HepG2 (cell line): ENCODE measurements around the gene PDE6H. TPM values are rescaled to one million over a fixed set of nuclear protein-coding genes. Genes with fewer than 3 reads are reported as not detected.

ENCODE experiments used
- ATAC-seq: fragments of 200-7000 bp; cut with Tn5 transposase; 3 replicates; pipeline ENCODE4 v1.9.1; 2020; ENCODE audit warnings: mild to moderate bottlenecking, moderate library complexity
- BruUV-seq: library from RNA; stranded (reverse); fragments of 400-500 nt; replicated peaks from 2 replicates; lab custom pipeline; 2021; lab: Mats Ljungman, UMichigan
- CTCF ChIA-PET: fragments of 300-600 bp; formaldehyde crosslinking; extraction: SDS; loops from one replicate; lab custom pipeline; 2021; ENCODE audit warnings: low total read pairs, inconsistent platforms, low intra/inter-chr PET ratio; lab: Yijun Ruan, JAX
- POLR2A ChIA-PET: fragments of 350-600 bp; sonication (Branson Sonifier 250); formaldehyde crosslinking; loops from one replicate; lab custom pipeline; 2020; ENCODE audit warnings: antibody characterized with exemption, inconsistent platforms; lab: Yijun Ruan, JAX
- DNase-seq: peaks from one replicate; pipeline ENCODE4 v3.0.0-alpha.2; 2015; ENCODE audit warnings: low spot score
- FAIRE-seq: peaks from 3 replicates; lab custom pipeline; 2011; peaks lifted over from hg19 to GRCh38; lab: Jason Lieb, UNC
- H2AFZ ChIP-seq: one replicate; pipeline ENCODE4 v1.6.1; 2011; ENCODE audit warnings: low read length, inconsistent platforms
- H3K27ac ChIP-seq: fragments of 300-600 bp; 3 replicates; pipeline ENCODE4 v1.8.0; 2011; ENCODE audit warnings: mixed run types, mild to moderate bottlenecking, mixed read lengths, low read length, inconsistent platforms; ENCODE audit not compliant: insufficient read depth; ENCODE audit errors: extremely low read length
- H3K27me3 ChIP-seq, 2 experiments: fragments of 200-600 bp in 1 of 2; 2 replicates in 1 of 2; 3 replicates in 1 of 2; pipeline versions ENCODE4 v1.6.0 to v1.8.0; 2011; ENCODE audit warnings: low read length in 2 of 2, mild to moderate bottlenecking in 2 of 2, moderate library complexity in 2 of 2, inconsistent platforms in 1 of 2; ENCODE audit not compliant: insufficient read depth in 2 of 2, control insufficient read depth in 1 of 2
- H3K36me3 ChIP-seq, 2 experiments: fragments of 200-600 bp in 1 of 2; replicated peaks in 1 of 2; 2 replicates in 1 of 2; 3 replicates in 1 of 2; pipeline versions ENCODE4 v1.5.1 to v1.8.0; 2011; ENCODE audit warnings: low read length in 2 of 2, inconsistent platforms in 1 of 2; ENCODE audit not compliant: insufficient read depth in 2 of 2, control insufficient read depth in 1 of 2
- H3K4me1 ChIP-seq: 2 replicates; pipeline ENCODE4 v1.5.1; 2012; ENCODE audit warnings: low read length, inconsistent platforms; ENCODE audit not compliant: insufficient read depth
- H3K4me2 ChIP-seq: 2 replicates; pipeline ENCODE4 v1.6.0; 2011; ENCODE audit warnings: low read depth, low read length, inconsistent platforms
- H3K4me3 ChIP-seq, 3 experiments: fragments of 200-600 bp in 1 of 3; sonication (generic), shearing (Covaris generic) in 1 of 3; replicated peaks in 1 of 3; 2 replicates each; pipeline ENCODE4 v1.5.1; 2011 to 2016; ENCODE audit warnings: low read length in 3 of 3, inconsistent platforms in 2 of 3, low read depth in 2 of 3, mild to moderate bottlenecking in 2 of 3, control low read depth in 1 of 3, mixed read lengths in 1 of 3; ENCODE audit not compliant: insufficient read depth in 1 of 3
- H3K79me2 ChIP-seq: one replicate; pipeline ENCODE4 v1.6.1; 2011; ENCODE audit warnings: low read length, inconsistent platforms; ENCODE audit not compliant: insufficient read depth
- H3K9ac ChIP-seq: 2 replicates; pipeline ENCODE4 v1.6.0; 2011; ENCODE audit warnings: mild to moderate bottlenecking, low read depth, low read length, inconsistent platforms; ENCODE audit not compliant: insufficient read depth
- H3K9me3 ChIP-seq: 2 replicates; pipeline ENCODE4 v1.5.1; 2012; ENCODE audit warnings: mild to moderate bottlenecking, low read length
- H4K20me1 ChIP-seq: 2 replicates; pipeline ENCODE4 v1.6.0; 2011; ENCODE audit warnings: inconsistent platforms, mild to moderate bottlenecking, low read length, moderate library complexity; ENCODE audit not compliant: insufficient read depth
- ARID2 ChIP-seq: sonication (generic); formaldehyde crosslinking; IDR thresholded peaks from 2 replicates; pipeline ENCODE4 v1.8.1; 2022; ENCODE audit warnings: mild to moderate bottlenecking, missing genetic modification reagents, borderline replicate concordance
- IRX3 ChIP-seq: sonication (generic); formaldehyde crosslinking; IDR thresholded peaks from 2 replicates; pipeline ENCODE4 v1.8.1; 2023; ENCODE audit warnings: mild to moderate bottlenecking, low read depth, missing genetic modification reagents, borderline replicate concordance
- KAT7 ChIP-seq: IDR thresholded peaks from 2 replicates; pipeline ENCODE4 v1.6.1; 2018; ENCODE audit warnings: borderline replicate concordance, missing compliant biosample characterization
- MAF1 ChIP-seq: sonication (generic); formaldehyde crosslinking; IDR thresholded peaks from 2 replicates; pipeline ENCODE4 v1.5.0; 2020; ENCODE audit warnings: missing genetic modification reagents, borderline replicate concordance
- RFXANK ChIP-seq: IDR thresholded peaks from 2 replicates; pipeline ENCODE4 v1.6.1; 2016
- SMYD3 ChIP-seq: sonication (generic); formaldehyde crosslinking; IDR thresholded peaks from 2 replicates; pipeline ENCODE4 v1.8.1; 2023; ENCODE audit warnings: mild to moderate bottlenecking, missing genetic modification reagents
- TRAFD1 ChIP-seq: sonication (generic); formaldehyde crosslinking; IDR thresholded peaks from 2 replicates; pipeline ENCODE4 v1.5.1; 2020; ENCODE audit warnings: missing genetic modification reagents, mild to moderate bottlenecking, borderline replicate concordance
- ZBTB1 ChIP-seq: sonication (generic); formaldehyde crosslinking; IDR thresholded peaks from 2 replicates; pipeline ENCODE4 v1.4.0; 2020; ENCODE audit warnings: missing genetic modification reagents, borderline replicate concordance
- ZNF484 ChIP-seq: sonication (generic); formaldehyde crosslinking; IDR thresholded peaks from 2 replicates; pipeline ENCODE4 v1.5.1; 2020; ENCODE audit warnings: mild to moderate bottlenecking, low read depth, missing genetic modification reagents, borderline replicate concordance
- ZNF713 ChIP-seq: sonication (generic); formaldehyde crosslinking; IDR thresholded peaks from 2 replicates; pipeline ENCODE4 v1.4.0; 2020; ENCODE audit warnings: mild to moderate bottlenecking, missing genetic modification reagents
- WGBS: methylation state at CpG from one replicate; pipeline ENCODE4 v1.1.6; 2017; ENCODE audit warnings: low lambda C conversion rate; 5-methylcytosine and 5-hydroxymethylcytosine counted together
- in situ Hi-C: cut with HindIII; loops from 2 replicates; pipeline ENCODE4 v1.10.0; 2017; ENCODE audit warnings: low pct_unique_long_range_greater_than_20kb; ENCODE audit not compliant: extremely low pct_ligation_motif_present
- intact Hi-C: fragments of 100-400 bp; cut with micrococcal nuclease; formaldehyde crosslinking; loops from one replicate; pipeline ENCODE4 v1.10.0; 2022; ENCODE audit not compliant: unreplicated experiment
- polyA plus RNA-seq, 8 experiments: library from polyadenylated mRNA; depleted of rRNA in 3 of 8; stranded (reverse) in 7 of 8; unstranded in 1 of 8; fragments of >200 nt; fragmentation: Illumina TruSeq in 4 of 8; extraction: Trizol in 4 of 8; gene quantifications; 2 replicates each; pipeline versions ENCODE4 v1.2.1 to v1.2.3, GENCODE V29; 2011 to 2016; ENCODE audit warnings: low read depth in 4 of 8, missing spikeins in 1 of 8, mixed read lengths in 1 of 8; ENCODE audit not compliant: insufficient read depth in 1 of 8
- total RNA-seq, 5 experiments: library from RNA; depleted of rRNA; stranded (reverse); fragments of >200 nt; fragmentation: Illumina TruSeq; extraction: Trizol; gene quantifications; 2 replicates each; pipeline ENCODE4 v1.2.3, GENCODE V29; 2016; ENCODE audit warnings: low read depth in 1 of 5

PDE6H gene
- total and polyA plus RNA-seq, 2 of the 13 experiments (the other 11 are each of a cell fraction or from before 2014, with no cell fraction given), result not detected

GRCh38 chr12:14993117-14993516 is 20.3 kb downstream of the PDE6H start:
- ATAC-seq (no peak), FAIRE-seq (no peak), DNase-seq (no peak)
- no peak for TF ChIP-seq RFXANK (CRISPR knock-in tag)
- no peak for TF ChIP-seq SMYD3 (CRISPR knock-in tag)
- no peak for TF ChIP-seq KAT7 (CRISPR knock-in tag)
- no peak for TF ChIP-seq TRAFD1 (CRISPR knock-in tag)
- no peak for TF ChIP-seq ZBTB1 (CRISPR knock-in tag)
- no peak for TF ChIP-seq IRX3
- no peak for TF ChIP-seq MAF1 (CRISPR knock-in tag)
- TF ChIP-seq ARID2 (CRISPR knock-in tag), result no peak
- TF ChIP-seq ZNF713, result no peak
- TF ChIP-seq ZNF484 (CRISPR knock-in tag), result no peak
- CTCF ChIA-PET, result no interaction called here
- Histone ChIP-seq H3K4me2 (no peak overlapping the region), H3K4me3 (no peak overlapping the region), H3K4me1 (no peaks in the 10 kb centered on the region), H3K36me3 (no peaks in the 10 kb centered on the region), H3K27ac (no peak overlapping the region), H3K27me3 (no peaks in the 10 kb centered on the region), H4K20me1 (no peaks in the 10 kb centered on the region), H3K9me3 (no peaks in the 10 kb centered on the region), H3K79me2 (no peaks in the 10 kb centered on the region), H2AFZ (no peak overlapping the region), H3K9ac (no peak overlapping the region)
- 38% methylated on average over 5 of the region's 5 CpGs for WGBS
- no TSS peak for BruUV-seq
- in situ Hi-C loops, result no loop called here
- intact Hi-C loops, result loop anchor here (10.0 kb wide), 1 partner anchor 358 kb away; no protein-coding TSS in a partner anchor
- POLR2A ChIA-PET, result no interaction called here
